ENCODE measurements around the gene PLD5. TPM values are rescaled to one million over a fixed set of nuclear protein-coding genes. Genes with fewer than 3 reads are reported as not detected.

The PLD5 gene
- total and polyA plus RNA-seq, 7 experiments from 2014 or later, result not detected

- Mint-ChIP-seq H3K27me3 (peaks cover 4 to 46% (median 40%) of the 10 kb centered on the region in 5 donors), H3K4me1 (no peaks in the 10 kb centered on the region), H3K4me3 (no peak overlapping the region), H3K9me3 (peaks cover 0 to 2% (median 0%) of the 10 kb centered on the region in 11 donors), H3K36me3 (no peaks in the 10 kb centered on the region), H3K27ac (no peak overlapping the region)
- no peak overlapping the region for H3K4me3 ChIP-seq (ENCODE audit: low read length)
- no peaks in the 10 kb centered on the region for H3K9me3 ChIP-seq (ENCODE audit: control insufficient read depth in 2 of 3, low read length in 3 of 3)
- POLR2A ChIA-PET, result no interaction called here
- H3K27ac ChIP-seq (ENCODE audit: low read depth, low read length), result no peak overlapping the region
- intact Hi-C loops (cut with micrococcal nuclease), result no loop called here
- no peak for ATAC-seq
- H3K4me1 ChIP-seq (ENCODE audit: control insufficient read depth in 2 of 2, insufficient read depth in 2 of 2, low read length in 2 of 2), result no peaks in the 10 kb centered on the region
- H3K27me3 ChIP-seq (ENCODE audit: control insufficient read depth in 2 of 2, insufficient read depth in 2 of 2, low read length in 2 of 2), result no peaks in the 10 kb centered on the region
- H3K36me3 ChIP-seq (ENCODE audit: control insufficient read depth in 2 of 3, insufficient read depth in 3 of 3, low read length in 3 of 3), result no peaks in the 10 kb centered on the region
- CTCF ChIA-PET, result no interaction called here
- DNase-seq, result no peak
Observed at GRCh38 chr1:242448910-242449645, 75.4 kb downstream of the PLD5 start.

- H3K4me1 ChIP-seq (ENCODE audit: control insufficient read depth in 2 of 2, insufficient read depth in 2 of 2, low read length in 2 of 2), result no peaks in the 10 kb centered on the region
- no peaks in the 10 kb centered on the region for H3K36me3 Mint-ChIP-seq
- no peak overlapping the region for H3K27ac Mint-ChIP-seq
- ATAC-seq, result no peak
- ChIA-PET CTCF (no interaction called here), POLR2A (no interaction called here)
- H3K9me3 ChIP-seq (ENCODE audit: control insufficient read depth in 2 of 3, low read length in 3 of 3), result no peaks in the 10 kb centered on the region
- DNase-seq, result no peak
- no peak overlapping the region for H3K4me3 ChIP-seq (ENCODE audit: low read length)
- no peaks in the 10 kb centered on the region for H3K27me3 ChIP-seq (ENCODE audit: control insufficient read depth in 2 of 2, insufficient read depth in 2 of 2, low read length in 2 of 2)
- intact Hi-C loops (cut with micrococcal nuclease), result no loop called here
- no peaks in the 10 kb centered on the region for H3K36me3 ChIP-seq (ENCODE audit: control insufficient read depth in 2 of 3, insufficient read depth in 3 of 3, low read length in 3 of 3)
- no peak overlapping the region for H3K27ac ChIP-seq (ENCODE audit: low read depth, low read length)
- peaks cover 0 to 2% (median 0%) of the 10 kb centered on the region in 11 donors for H3K9me3 Mint-ChIP-seq
- peaks cover 4 to 37% (median 33%) of the 10 kb centered on the region in 5 donors for H3K27me3 Mint-ChIP-seq
- no peaks in the 10 kb centered on the region for H3K4me1 Mint-ChIP-seq
- no peak overlapping the region for H3K4me3 Mint-ChIP-seq
Observed at GRCh38 chr1:242447689-242448088, 76.8 kb downstream of the PLD5 start.

- DNase-seq (no peak), ATAC-seq (no peak)
- Histone ChIP-seq H3K27ac (ENCODE audit: low read depth, low read length) (no peak overlapping the region), H3K9me3 (ENCODE audit: control insufficient read depth in 2 of 3, low read length in 3 of 3) (no peaks in the 10 kb centered on the region), H3K36me3 (ENCODE audit: control insufficient read depth in 2 of 3, insufficient read depth in 3 of 3, low read length in 3 of 3) (no peaks in the 10 kb centered on the region), H3K27me3 (ENCODE audit: control insufficient read depth in 2 of 2, insufficient read depth in 2 of 2, low read length in 2 of 2) (no peaks in the 10 kb centered on the region), H3K4me1 (ENCODE audit: control insufficient read depth in 2 of 2, insufficient read depth in 2 of 2, low read length in 2 of 2) (no peaks in the 10 kb centered on the region), H3K4me3 (ENCODE audit: low read length) (no peak overlapping the region)
- Mint-ChIP-seq H3K4me1 (no peaks in the 10 kb centered on the region), H3K4me3 (no peak overlapping the region), H3K27ac (no peak overlapping the region), H3K36me3 (no peaks in the 10 kb centered on the region), H3K9me3 (peaks cover 0 to 2% (median 0%) of the 10 kb centered on the region in 11 donors), H3K27me3 (peaks cover 0 to 10% (median 0%) of the 10 kb centered on the region in 5 donors)
- POLR2A ChIA-PET, result no interaction called here
- intact Hi-C loops (cut with micrococcal nuclease), result no loop called here
- CTCF ChIA-PET, result no interaction called here
Observed at GRCh38 chr1:242440757-242441156, 83.7 kb downstream of the PLD5 start.

GRCh38 chr1:242435200-242435599, 89.3 kb downstream of the PLD5 start:
- Histone ChIP-seq H3K9me3 (ENCODE audit: control insufficient read depth in 2 of 3, low read length in 3 of 3) (no peaks in the 10 kb centered on the region), H3K27me3 (ENCODE audit: control insufficient read depth in 2 of 2, insufficient read depth in 2 of 2, low read length in 2 of 2) (no peaks in the 10 kb centered on the region), H3K27ac (ENCODE audit: low read depth, low read length) (no peak overlapping the region), H3K4me1 (ENCODE audit: control insufficient read depth in 2 of 2, insufficient read depth in 2 of 2, low read length in 2 of 2) (no peaks in the 10 kb centered on the region), H3K36me3 (ENCODE audit: control insufficient read depth in 2 of 3, insufficient read depth in 3 of 3, low read length in 3 of 3) (no peaks in the 10 kb centered on the region), H3K4me3 (ENCODE audit: low read length) (no peak overlapping the region)
- Mint-ChIP-seq H3K27ac (no peak overlapping the region), H3K4me3 (no peak overlapping the region), H3K27me3 (peaks cover 0 to 16% (median 11%) of the 10 kb centered on the region in 5 donors), H3K4me1 (peaks cover 0 to 1% (median 0%) of the 10 kb centered on the region in 7 donors), H3K36me3 (peaks cover 0 to 8% (median 0%) of the 10 kb centered on the region in 5 donors), H3K9me3 (peaks cover 0 to 16% (median 0%) of the 10 kb centered on the region in 11 donors)
- ATAC-seq, result no peak
- intact Hi-C loops (cut with micrococcal nuclease), result no loop called here
- ChIA-PET POLR2A (no interaction called here), CTCF (no interaction called here)
- DNase-seq, result no peak

- CTCF ChIA-PET, result no interaction called here
- Histone ChIP-seq H3K4me1 (ENCODE audit: control insufficient read depth in 2 of 2, insufficient read depth in 2 of 2, low read length in 2 of 2) (no peaks in the 10 kb centered on the region), H3K27ac (ENCODE audit: low read depth, low read length) (no peak overlapping the region), H3K27me3 (ENCODE audit: control insufficient read depth in 2 of 2, insufficient read depth in 2 of 2, low read length in 2 of 2) (no peaks in the 10 kb centered on the region), H3K36me3 (ENCODE audit: control insufficient read depth in 2 of 3, insufficient read depth in 3 of 3, low read length in 3 of 3) (no peaks in the 10 kb centered on the region), H3K9me3 (ENCODE audit: control insufficient read depth in 2 of 3, low read length in 3 of 3) (no peaks in the 10 kb centered on the region), H3K4me3 (ENCODE audit: low read length) (no peak overlapping the region)
- Mint-ChIP-seq H3K4me3 (no peak overlapping the region), H3K4me1 (peaks cover 0 to 1% (median 0%) of the 10 kb centered on the region in 7 donors), H3K9me3 (peaks cover 0 to 16% (median 0%) of the 10 kb centered on the region in 11 donors), H3K27ac (no peak overlapping the region), H3K36me3 (peaks cover 0 to 8% (median 0%) of the 10 kb centered on the region in 5 donors), H3K27me3 (peaks cover 0 to 22% (median 12%) of the 10 kb centered on the region in 5 donors)
- no peak for ATAC-seq
- POLR2A ChIA-PET, result no interaction called here
- no peak for DNase-seq
- intact Hi-C loops (cut with micrococcal nuclease), result no loop called here
Observed at GRCh38 chr1:242432491-242433095, 91.9 kb downstream of the PLD5 start.

GRCh38 chr1:242431786-242432185, 92.7 kb downstream of the PLD5 start:
- intact Hi-C loops (cut with micrococcal nuclease), result no loop called here
- no peak overlapping the region for H3K4me3 ChIP-seq (ENCODE audit: low read length)
- peaks cover 0 to 8% (median 0%) of the 10 kb centered on the region in 5 donors for H3K36me3 Mint-ChIP-seq
- H3K27me3 ChIP-seq (ENCODE audit: control insufficient read depth in 2 of 2, insufficient read depth in 2 of 2, low read length in 2 of 2), result no peaks in the 10 kb centered on the region
- CTCF ChIA-PET, result no interaction called here
- no peak for DNase-seq
- POLR2A ChIA-PET, result no interaction called here
- no peak overlapping the region for H3K27ac ChIP-seq (ENCODE audit: low read depth, low read length)
- H3K4me1 ChIP-seq (ENCODE audit: control insufficient read depth in 2 of 2, insufficient read depth in 2 of 2, low read length in 2 of 2), result no peaks in the 10 kb centered on the region
- no peaks in the 10 kb centered on the region for H3K36me3 ChIP-seq (ENCODE audit: control insufficient read depth in 2 of 3, insufficient read depth in 3 of 3, low read length in 3 of 3)
- H3K4me1 Mint-ChIP-seq, result peaks cover 0 to 1% (median 0%) of the 10 kb centered on the region in 7 donors
- H3K4me3 Mint-ChIP-seq, result no peak overlapping the region
- no peak overlapping the region for H3K27ac Mint-ChIP-seq
- peaks cover 0 to 16% (median 0%) of the 10 kb centered on the region in 11 donors for H3K9me3 Mint-ChIP-seq
- ATAC-seq, result no peak
- H3K9me3 ChIP-seq (ENCODE audit: control insufficient read depth in 2 of 3, low read length in 3 of 3), result no peaks in the 10 kb centered on the region
- peaks cover 0 to 22% (median 12%) of the 10 kb centered on the region in 5 donors for H3K27me3 Mint-ChIP-seq

GRCh38 chr1:242430956-242431355, 93.5 kb downstream of the PLD5 start:
- Histone ChIP-seq H3K36me3 (ENCODE audit: control insufficient read depth in 2 of 3, insufficient read depth in 3 of 3, low read length in 3 of 3) (no peaks in the 10 kb centered on the region), H3K9me3 (ENCODE audit: control insufficient read depth in 2 of 3, low read length in 3 of 3) (no peaks in the 10 kb centered on the region), H3K27ac (ENCODE audit: low read depth, low read length) (no peak overlapping the region), H3K27me3 (ENCODE audit: control insufficient read depth in 2 of 2, insufficient read depth in 2 of 2, low read length in 2 of 2) (no peaks in the 10 kb centered on the region), H3K4me3 (ENCODE audit: low read length) (no peak overlapping the region), H3K4me1 (ENCODE audit: control insufficient read depth in 2 of 2, insufficient read depth in 2 of 2, low read length in 2 of 2) (no peaks in the 10 kb centered on the region)
- ChIA-PET CTCF (no interaction called here), POLR2A (no interaction called here)
- Mint-ChIP-seq H3K9me3 (peaks cover 0 to 16% (median 0%) of the 10 kb centered on the region in 11 donors), H3K36me3 (peaks cover 0 to 8% (median 0%) of the 10 kb centered on the region in 5 donors), H3K4me3 (no peak overlapping the region), H3K27ac (no peak overlapping the region), H3K4me1 (peaks cover 0 to 1% (median 0%) of the 10 kb centered on the region in 7 donors), H3K27me3 (peaks cover 0 to 22% (median 12%) of the 10 kb centered on the region in 5 donors)
- intact Hi-C loops (cut with micrococcal nuclease), result no loop called here
- ATAC-seq (no peak), DNase-seq (no peak)
